ENCODE data around the gene TNFRSF14. TPM values are rescaled to one million over a fixed set of nuclear protein-coding genes. Genes with fewer than 3 reads are reported as not detected.

TNFRSF14 gene
- total and polyA plus RNA-seq, 9 of the 15 experiments (the other 6 are each of a cell fraction or from before 2014, with no cell fraction given): 0.11 to 2.3 (median 0.68) TPM; not detected in 2

- TF ChIP-seq, protein P1, sequence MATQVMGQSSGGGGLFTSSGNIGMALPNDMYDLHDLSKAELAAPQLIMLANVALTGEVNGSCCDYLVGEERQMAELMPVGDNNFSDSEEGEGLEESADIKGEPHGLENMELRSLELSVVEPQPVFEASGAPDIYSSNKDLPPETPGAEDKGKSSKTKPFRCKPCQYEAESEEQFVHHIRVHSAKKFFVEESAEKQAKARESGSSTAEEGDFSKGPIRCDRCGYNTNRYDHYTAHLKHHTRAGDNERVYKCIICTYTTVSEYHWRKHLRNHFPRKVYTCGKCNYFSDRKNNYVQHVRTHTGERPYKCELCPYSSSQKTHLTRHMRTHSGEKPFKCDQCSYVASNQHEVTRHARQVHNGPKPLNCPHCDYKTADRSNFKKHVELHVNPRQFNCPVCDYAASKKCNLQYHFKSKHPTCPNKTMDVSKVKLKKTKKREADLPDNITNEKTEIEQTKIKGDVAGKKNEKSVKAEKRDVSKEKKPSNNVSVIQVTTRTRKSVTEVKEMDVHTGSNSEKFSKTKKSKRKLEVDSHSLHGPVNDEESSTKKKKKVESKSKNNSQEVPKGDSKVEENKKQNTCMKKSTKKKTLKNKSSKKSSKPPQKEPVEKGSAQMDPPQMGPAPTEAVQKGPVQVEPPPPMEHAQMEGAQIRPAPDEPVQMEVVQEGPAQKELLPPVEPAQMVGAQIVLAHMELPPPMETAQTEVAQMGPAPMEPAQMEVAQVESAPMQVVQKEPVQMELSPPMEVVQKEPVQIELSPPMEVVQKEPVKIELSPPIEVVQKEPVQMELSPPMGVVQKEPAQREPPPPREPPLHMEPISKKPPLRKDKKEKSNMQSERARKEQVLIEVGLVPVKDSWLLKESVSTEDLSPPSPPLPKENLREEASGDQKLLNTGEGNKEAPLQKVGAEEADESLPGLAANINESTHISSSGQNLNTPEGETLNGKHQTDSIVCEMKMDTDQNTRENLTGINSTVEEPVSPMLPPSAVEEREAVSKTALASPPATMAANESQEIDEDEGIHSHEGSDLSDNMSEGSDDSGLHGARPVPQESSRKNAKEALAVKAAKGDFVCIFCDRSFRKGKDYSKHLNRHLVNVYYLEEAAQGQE (IDR thresholded peaks at IDR 0.05; ENCODE audit: borderline replicate concordance): peak; percentile 89
- TF ChIP-seq, protein P1 (CRISPR knock-in tag; IDR thresholded peaks at IDR 0.05; ENCODE audit: low read depth): no peak
- TF ChIP-seq ZNF347 (CRISPR knock-in tag; IDR thresholded peaks at IDR 0.05; ENCODE audit: low read depth): 0 out of 2 replicates have a peak, but pooled peaks have one; percentile 33
- TF ChIP-seq ZEB2 (IDR thresholded peaks at IDR 0.05): peak; percentile 62
- TF ChIP-seq SMAD4 (CRISPR knock-in tag; conservative IDR thresholded peaks at IDR 0.05): peak; percentile 33; the same call in 1 of the 2 replicates
- 0 out of 2 replicates have a peak, but pooled peaks have one; percentile 57 for TF ChIP-seq DMBX1 (CRISPR knock-in tag; IDR thresholded peaks at IDR 0.05; ENCODE audit: borderline replicate concordance)
- TF ChIP-seq MTA3 (IDR thresholded peaks at IDR 0.05; ENCODE audit: borderline replicate concordance): peak; percentile 64; the same call in 1 of the 2 replicates
- TF ChIP-seq, protein P2, sequence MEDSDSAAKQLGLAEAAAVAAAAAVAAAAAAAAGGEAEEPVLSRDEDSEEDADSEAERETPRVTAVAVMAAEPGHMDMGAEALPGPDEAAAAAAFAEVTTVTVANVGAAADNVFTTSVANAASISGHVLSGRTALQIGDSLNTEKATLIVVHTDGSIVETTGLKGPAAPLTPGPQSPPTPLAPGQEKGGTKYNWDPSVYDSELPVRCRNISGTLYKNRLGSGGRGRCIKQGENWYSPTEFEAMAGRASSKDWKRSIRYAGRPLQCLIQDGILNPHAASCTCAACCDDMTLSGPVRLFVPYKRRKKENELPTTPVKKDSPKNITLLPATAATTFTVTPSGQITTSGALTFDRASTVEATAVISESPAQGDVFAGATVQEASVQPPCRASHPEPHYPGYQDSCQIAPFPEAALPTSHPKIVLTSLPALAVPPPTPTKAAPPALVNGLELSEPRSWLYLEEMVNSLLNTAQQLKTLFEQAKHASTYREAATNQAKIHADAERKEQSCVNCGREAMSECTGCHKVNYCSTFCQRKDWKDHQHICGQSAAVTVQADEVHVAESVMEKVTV (CRISPR knock-in tag; IDR thresholded peaks at IDR 0.05): peak; percentile 78
- no peak for TF ChIP-seq ZNF75A (CRISPR knock-in tag; IDR thresholded peaks at IDR 0.05)
- TF ChIP-seq ZFP36 (IDR thresholded peaks at IDR 0.05; ENCODE audit: low read depth, low read length, partially characterized antibody): peak; percentile 40
- TF ChIP-seq BHLHE40 (IDR thresholded peaks at IDR 0.05; ENCODE audit: low read length): peak; percentile 56; the same call in 1 of the 2 replicates
- TF ChIP-seq ZNF143 (CRISPR knock-in tag; IDR thresholded peaks at IDR 0.05): no peak
- no peak for TF ChIP-seq FOXM1 (IDR thresholded peaks at IDR 0.05; ENCODE audit: low read depth)
- no peak for TF ChIP-seq FOXM1 (CRISPR knock-in tag; IDR thresholded peaks at IDR 0.05; ENCODE audit: low read depth)
- TF ChIP-seq MAZ (CRISPR knock-in tag; conservative IDR thresholded peaks at IDR 0.05 in 1 of 2, IDR thresholded peaks at IDR 0.05 in 1 of 2): peak; percentile 25 to 46; a peak in 1 of 4 replicates
- 0 out of 2 replicates have a peak, but pooled peaks have one; percentile 16 for TF ChIP-seq ZHX1 (conservative IDR thresholded peaks at IDR 0.05; ENCODE audit: low read length)
These were observed 8.0 kb upstream of the TNFRSF14 start (continued) for GRCh38 chr1:2548068-2548589.
